Caco-2 (cell line): ENCODE results near the gene MSLN. TPM values are rescaled to one million over a fixed set of nuclear protein-coding genes. Genes with fewer than 3 reads are reported as not detected.
A peak's percentile ranks its signal among the peaks of the same experiment; 100 is the strongest.

Experiments
- BruUV-seq: library from RNA; stranded (reverse); fragments of 400-500 nt; replicated peaks from 2 replicates; lab custom pipeline; 2021; lab: Mats Ljungman, UMichigan
- CTCF ChIA-PET: fragments of 300-600 bp; sonication (Branson Sonifier 250); formaldehyde crosslinking; loops from one replicate; lab custom pipeline; 2022; ENCODE audit warnings: antibody characterized with exemption; lab: Charles Lee
- POLR2A ChIA-PET: fragments of 300-600 bp; sonication (Branson Sonifier 250); formaldehyde crosslinking; loops from one replicate; lab custom pipeline; 2022; ENCODE audit warnings: antibody characterized with exemption; lab: Charles Lee
- DNase-seq, 2 experiments: peaks; one replicate each; pipeline versions ENCODE4 v3.0.0 to v3.0.0-alpha.2; 2020 to 2022
- H3K27me3 ChIP-seq: replicated peaks from 2 replicates; pipeline ENCODE4 v1.6.0; 2011; ENCODE audit warnings: low read length; ENCODE audit not compliant: control insufficient read depth, insufficient read depth
- H3K36me3 ChIP-seq: 2 replicates; pipeline ENCODE4 v1.5.1; 2011; ENCODE audit warnings: low read length; ENCODE audit not compliant: control insufficient read depth, insufficient read depth
- H3K4me1 ChIP-seq: fragments of 250-450 bp; sonication (Bioruptor Pico); 2 replicates; pipeline ENCODE4 v1.5.1; 2020; ENCODE audit warnings: mild to moderate bottlenecking
- H3K4me3 ChIP-seq: 2 replicates; pipeline ENCODE4 v1.5.1; 2011; ENCODE audit warnings: low read depth, mild to moderate bottlenecking, control low read depth, low read length
- H3K9me3 ChIP-seq: fragments of 250-450 bp; sonication (Bioruptor Pico); 2 replicates; pipeline ENCODE4 v1.5.1; 2020; ENCODE audit warnings: mild to moderate bottlenecking, moderate library complexity
- H3K27ac Mint-ChIP-seq: one replicate; pipeline ENCODE4 v1.8.0; 2022; ENCODE audit warnings: mixed read lengths; ENCODE audit not compliant: unreplicated experiment
- H3K27me3 Mint-ChIP-seq: one replicate; pipeline ENCODE4 v1.8.0; 2022; ENCODE audit warnings: mixed read lengths; ENCODE audit not compliant: insufficient read depth, unreplicated experiment
- H3K36me3 Mint-ChIP-seq: one replicate; pipeline ENCODE4 v1.8.0; 2022; ENCODE audit warnings: mild to moderate bottlenecking, mixed read lengths; ENCODE audit not compliant: insufficient read depth, unreplicated experiment
- H3K4me1 Mint-ChIP-seq: one replicate; pipeline ENCODE4 v1.8.0; 2022; ENCODE audit warnings: low read depth, mixed read lengths; ENCODE audit not compliant: unreplicated experiment
- H3K4me3 Mint-ChIP-seq: one replicate; pipeline ENCODE4 v1.8.0; 2022; ENCODE audit warnings: mild to moderate bottlenecking, moderate library complexity, mixed read lengths; ENCODE audit not compliant: unreplicated experiment
- H3K9me3 Mint-ChIP-seq: one replicate; pipeline ENCODE4 v1.8.0; 2022; ENCODE audit warnings: mixed read lengths; ENCODE audit not compliant: unreplicated experiment
- intact Hi-C: fragments of 100-400 bp; cut with micrococcal nuclease; formaldehyde crosslinking; loops from one replicate; pipeline ENCODE4 v1.10.0; 2022; ENCODE audit not compliant: unreplicated experiment
- total RNA-seq: library from RNA; stranded (reverse); gene quantifications from 2 replicates; pipeline ENCODE4 v1.2.3, GENCODE V29; 2022
- TF ChIP-seq, protein P1 (sequence below), 2 experiments: fragments of 200-600 bp in 1 of 2; IDR thresholded peaks; 1 replicate in 1 of 2; 2 replicates in 1 of 2; pipeline versions ENCODE4 v1.5.1 to v1.8.0; 2011 to 2022; ENCODE audit warnings: antibody characterized with exemption in 1 of 2, control low read depth in 1 of 2, inconsistent platforms in 1 of 2, low read depth in 1 of 2, low read length in 1 of 2, mild to moderate bottlenecking in 1 of 2, moderate library complexity in 1 of 2; ENCODE audit not compliant: insufficient read depth in 1 of 2, severe bottlenecking in 1 of 2, unreplicated experiment in 1 of 2

MSLN gene
- total RNA-seq, 1 experiment from 2014 or later: 0.36 TPM

- POLR2A ChIA-PET: no interaction called here
- H3K27me3 Mint-ChIP-seq: no peaks in the 10 kb centered on the region
- TF ChIP-seq, protein P1, sequence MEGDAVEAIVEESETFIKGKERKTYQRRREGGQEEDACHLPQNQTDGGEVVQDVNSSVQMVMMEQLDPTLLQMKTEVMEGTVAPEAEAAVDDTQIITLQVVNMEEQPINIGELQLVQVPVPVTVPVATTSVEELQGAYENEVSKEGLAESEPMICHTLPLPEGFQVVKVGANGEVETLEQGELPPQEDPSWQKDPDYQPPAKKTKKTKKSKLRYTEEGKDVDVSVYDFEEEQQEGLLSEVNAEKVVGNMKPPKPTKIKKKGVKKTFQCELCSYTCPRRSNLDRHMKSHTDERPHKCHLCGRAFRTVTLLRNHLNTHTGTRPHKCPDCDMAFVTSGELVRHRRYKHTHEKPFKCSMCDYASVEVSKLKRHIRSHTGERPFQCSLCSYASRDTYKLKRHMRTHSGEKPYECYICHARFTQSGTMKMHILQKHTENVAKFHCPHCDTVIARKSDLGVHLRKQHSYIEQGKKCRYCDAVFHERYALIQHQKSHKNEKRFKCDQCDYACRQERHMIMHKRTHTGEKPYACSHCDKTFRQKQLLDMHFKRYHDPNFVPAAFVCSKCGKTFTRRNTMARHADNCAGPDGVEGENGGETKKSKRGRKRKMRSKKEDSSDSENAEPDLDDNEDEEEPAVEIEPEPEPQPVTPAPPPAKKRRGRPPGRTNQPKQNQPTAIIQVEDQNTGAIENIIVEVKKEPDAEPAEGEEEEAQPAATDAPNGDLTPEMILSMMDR (IDR thresholded peaks at IDR 0.05; ENCODE audit: insufficient read depth in 1 of 2, low read depth in 1 of 2, low read length in 1 of 2, severe bottlenecking in 1 of 2, unreplicated experiment in 1 of 2): peak in 1 of 2 experiments; percentile 24
- peaks cover 45% of the 10 kb centered on the region for H3K36me3 Mint-ChIP-seq
- CTCF ChIA-PET: interaction anchor here (0.9 kb wide), 1 partner anchor 9 kb away, joined by 4 read pairs; no protein-coding TSS in a partner anchor
- BruUV-seq: no TSS peak
- no peaks in the 10 kb centered on the region for H3K4me1 Mint-ChIP-seq
- Histone ChIP-seq H3K27me3 (no peaks in the 10 kb centered on the region), H3K4me3 (no peak overlapping the region), H3K9me3 (no peaks in the 10 kb centered on the region), H3K36me3 (no peaks in the 10 kb centered on the region; the same call in 1 of the 2 replicates), H3K4me1 (no peaks in the 10 kb centered on the region)
- intact Hi-C loops: no loop called here
- no peak overlapping the region for H3K27ac Mint-ChIP-seq
- no peak for DNase-seq
- H3K9me3 Mint-ChIP-seq: no peaks in the 10 kb centered on the region
- H3K4me3 Mint-ChIP-seq: no peak overlapping the region
These were observed 27.6 kb upstream of the MSLN start for GRCh38 chr16:732936-733335.

GRCh38 chr16:733382-734207, 26.9 kb upstream of the MSLN start:
- no peaks in the 10 kb centered on the region for H3K27me3 Mint-ChIP-seq
- peaks cover 49% of the 10 kb centered on the region for H3K36me3 Mint-ChIP-seq
- TF ChIP-seq, protein P1 (IDR thresholded peaks at IDR 0.05; ENCODE audit: insufficient read depth in 1 of 2, low read depth in 1 of 2, low read length in 1 of 2, severe bottlenecking in 1 of 2, unreplicated experiment in 1 of 2): peak; percentile 36 to 41
- no TSS peak for BruUV-seq
- Histone ChIP-seq H3K27me3 (no peaks in the 10 kb centered on the region), H3K4me3 (no peak overlapping the region), H3K9me3 (no peaks in the 10 kb centered on the region), H3K36me3 (no peaks in the 10 kb centered on the region; the same call in 1 of the 2 replicates), H3K4me1 (no peaks in the 10 kb centered on the region)
- peak in 1 of 2 experiments; percentile 51 for DNase-seq
- ChIA-PET CTCF (interaction anchor here (0.9 kb wide), 1 partner anchor 9 kb away, joined by 4 read pairs; no protein-coding TSS in a partner anchor), POLR2A (no interaction called here)
- intact Hi-C loops: no loop called here
- H3K27ac Mint-ChIP-seq: no peak overlapping the region
- no peaks in the 10 kb centered on the region for H3K9me3 Mint-ChIP-seq
- H3K4me3 Mint-ChIP-seq: no peak overlapping the region
- no peaks in the 10 kb centered on the region for H3K4me1 Mint-ChIP-seq

DNA sequence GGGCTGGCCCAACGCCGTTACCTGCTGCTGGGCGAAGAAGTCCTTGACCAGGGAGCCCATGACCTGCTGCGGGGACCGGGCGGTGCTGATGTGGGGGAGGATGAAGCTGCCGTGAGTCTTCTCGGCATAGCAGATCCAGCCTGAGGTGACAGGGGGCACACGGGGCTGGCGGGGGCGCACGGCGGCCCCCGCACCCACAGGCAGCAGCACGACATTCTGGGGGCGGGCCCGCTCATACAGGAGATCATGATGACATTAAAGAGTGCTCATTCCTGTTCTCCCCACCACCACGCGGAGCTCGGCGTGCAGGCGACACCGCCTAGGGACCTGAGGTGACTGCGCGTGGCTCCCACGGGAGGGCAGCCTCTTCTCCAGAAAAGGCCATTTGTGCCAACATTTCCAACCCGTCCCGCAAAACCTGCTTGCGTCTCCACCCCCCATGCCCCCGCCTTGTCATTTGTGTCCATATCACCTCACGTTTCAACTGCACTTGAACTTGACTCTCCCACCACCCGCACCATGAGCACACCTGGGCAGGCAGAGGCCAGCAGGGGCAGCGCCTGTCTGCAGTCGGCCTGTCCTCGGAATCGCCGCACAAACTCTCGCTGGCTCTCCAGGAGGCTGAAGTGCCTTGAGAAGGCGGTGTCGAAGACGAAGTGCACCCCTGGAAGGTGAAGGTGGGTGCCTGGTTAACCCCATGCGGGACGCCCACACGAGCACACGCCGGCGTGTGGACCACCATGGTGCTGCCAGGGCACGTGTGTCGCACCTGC, 26.1 kb upstream of the MSLN start:
- POLR2A ChIA-PET: no interaction called here

More for the DNA sequence above, 26.1 kb upstream of the MSLN start:
- CTCF ChIA-PET: no interaction called here
- no peak overlapping the region for H3K27ac Mint-ChIP-seq
- no peaks in the 10 kb centered on the region for H3K4me1 Mint-ChIP-seq
- H3K9me3 Mint-ChIP-seq: no peaks in the 10 kb centered on the region
- no peaks in the 10 kb centered on the region for H3K4me1 ChIP-seq
- H3K4me3 ChIP-seq: no peak overlapping the region
- DNase-seq: no peak
- H3K9me3 ChIP-seq: no peaks in the 10 kb centered on the region
- H3K27me3 Mint-ChIP-seq: no peaks in the 10 kb centered on the region
- TF ChIP-seq, protein P1 (IDR thresholded peaks at IDR 0.05; ENCODE audit: insufficient read depth in 1 of 2, low read depth in 1 of 2, low read length in 1 of 2, severe bottlenecking in 1 of 2, unreplicated experiment in 1 of 2): no peak
- intact Hi-C loops: no loop called here
- peaks cover 47% of the 10 kb centered on the region for H3K36me3 Mint-ChIP-seq
- no peaks in the 10 kb centered on the region for H3K27me3 ChIP-seq
- no peak overlapping the region for H3K4me3 Mint-ChIP-seq
- no TSS peak for BruUV-seq
- H3K36me3 ChIP-seq: no peaks in the 10 kb centered on the region; the same call in 1 of the 2 replicates
